Measurements from ENCODE around the gene SMURF2. TPM values are rescaled to one million over a fixed set of nuclear protein-coding genes. Genes with fewer than 3 reads are reported as not detected.
A peak's percentile ranks its signal among the peaks of the same experiment; 100 is the strongest.

SMURF2 gene
- total and polyA plus RNA-seq, 9 of the 15 experiments (the other 6 are each of a cell fraction or from before 2014, with no cell fraction given) = 3.8 to 22.0 (median 14.8) TPM

DNA sequence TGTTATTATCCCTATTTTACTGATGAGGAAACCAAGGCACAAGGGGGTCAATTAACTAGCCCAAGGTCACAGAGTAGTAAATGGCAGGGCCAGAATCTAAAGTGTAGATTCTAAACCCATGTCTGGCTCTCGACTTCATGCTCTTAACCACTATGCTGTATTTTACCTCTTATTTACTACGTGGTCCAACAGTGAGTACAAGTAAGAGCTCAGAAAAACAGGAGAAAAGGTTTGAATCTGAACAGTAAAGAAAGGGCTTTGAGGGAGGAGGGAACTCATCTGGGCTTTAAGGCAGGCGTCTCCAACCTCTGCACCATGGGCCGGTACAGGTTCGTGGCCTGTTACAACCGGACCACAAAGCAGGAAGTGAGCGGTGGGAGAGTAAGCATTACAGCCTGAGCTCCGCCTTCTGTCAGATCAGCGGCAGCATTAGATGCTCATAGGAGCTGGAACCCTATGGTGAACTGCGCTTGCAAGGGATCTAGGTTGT is 62.9 kb downstream of the SMURF2 start (continued):
- TF ChIP-seq ZNF318 (IDR thresholded peaks at IDR 0.05; ENCODE audit: borderline replicate concordance in 1 of 2, low read depth in 1 of 2) (no peak), FOSL1 (tag; conservative IDR thresholded peaks at IDR 0.05) (no peak), NUFIP1 (IDR thresholded peaks at IDR 0.05; ENCODE audit: partially characterized antibody) (no peak), KLF1 (tag; IDR thresholded peaks at IDR 0.05) (no peak), ZFP91 (CRISPR knock-in tag; IDR thresholded peaks at IDR 0.05) (no peak), MXI1 (IDR thresholded peaks at IDR 0.05; ENCODE audit: low read depth, low read length) (no peak), TRIM24 (IDR thresholded peaks at IDR 0.05) (no peak), HNRNPH1 (optimal IDR thresholded peaks at IDR 0.05; ENCODE audit: low read depth, low read length) (no peak), ZNF347 (CRISPR knock-in tag; IDR thresholded peaks at IDR 0.05; ENCODE audit: low read depth) (no peak), HNRNPK (IDR thresholded peaks at IDR 0.05; ENCODE audit: low read depth, low read length, poor library complexity, severe bottlenecking) (no peak), SMARCA4 (IDR thresholded peaks at IDR 0.05) (0 out of 2 replicates have a peak, but pooled peaks have one; percentile 44), CBX5 (IDR thresholded peaks at IDR 0.05; ENCODE audit: borderline replicate concordance, low read depth) (no peak), HMG20A (CRISPR knock-in tag; conservative IDR thresholded peaks at IDR 0.05) (no peak), ZNF408 (CRISPR knock-in tag; IDR thresholded peaks at IDR 0.05; ENCODE audit: low read depth) (no peak)
- TF ChIP-seq, protein P1, sequence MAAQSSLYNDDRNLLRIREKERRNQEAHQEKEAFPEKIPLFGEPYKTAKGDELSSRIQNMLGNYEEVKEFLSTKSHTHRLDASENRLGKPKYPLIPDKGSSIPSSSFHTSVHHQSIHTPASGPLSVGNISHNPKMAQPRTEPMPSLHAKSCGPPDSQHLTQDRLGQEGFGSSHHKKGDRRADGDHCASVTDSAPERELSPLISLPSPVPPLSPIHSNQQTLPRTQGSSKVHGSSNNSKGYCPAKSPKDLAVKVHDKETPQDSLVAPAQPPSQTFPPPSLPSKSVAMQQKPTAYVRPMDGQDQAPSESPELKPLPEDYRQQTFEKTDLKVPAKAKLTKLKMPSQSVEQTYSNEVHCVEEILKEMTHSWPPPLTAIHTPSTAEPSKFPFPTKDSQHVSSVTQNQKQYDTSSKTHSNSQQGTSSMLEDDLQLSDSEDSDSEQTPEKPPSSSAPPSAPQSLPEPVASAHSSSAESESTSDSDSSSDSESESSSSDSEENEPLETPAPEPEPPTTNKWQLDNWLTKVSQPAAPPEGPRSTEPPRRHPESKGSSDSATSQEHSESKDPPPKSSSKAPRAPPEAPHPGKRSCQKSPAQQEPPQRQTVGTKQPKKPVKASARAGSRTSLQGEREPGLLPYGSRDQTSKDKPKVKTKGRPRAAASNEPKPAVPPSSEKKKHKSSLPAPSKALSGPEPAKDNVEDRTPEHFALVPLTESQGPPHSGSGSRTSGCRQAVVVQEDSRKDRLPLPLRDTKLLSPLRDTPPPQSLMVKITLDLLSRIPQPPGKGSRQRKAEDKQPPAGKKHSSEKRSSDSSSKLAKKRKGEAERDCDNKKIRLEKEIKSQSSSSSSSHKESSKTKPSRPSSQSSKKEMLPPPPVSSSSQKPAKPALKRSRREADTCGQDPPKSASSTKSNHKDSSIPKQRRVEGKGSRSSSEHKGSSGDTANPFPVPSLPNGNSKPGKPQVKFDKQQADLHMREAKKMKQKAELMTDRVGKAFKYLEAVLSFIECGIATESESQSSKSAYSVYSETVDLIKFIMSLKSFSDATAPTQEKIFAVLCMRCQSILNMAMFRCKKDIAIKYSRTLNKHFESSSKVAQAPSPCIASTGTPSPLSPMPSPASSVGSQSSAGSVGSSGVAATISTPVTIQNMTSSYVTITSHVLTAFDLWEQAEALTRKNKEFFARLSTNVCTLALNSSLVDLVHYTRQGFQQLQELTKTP (IDR thresholded peaks at IDR 0.05; ENCODE audit: low read depth in 1 of 2, partially characterized antibody in 2 of 2) = no peak

Data from K562 (cell line).